NB4 (cell line): Measurements from ENCODE around the gene DOCK4.

ENCODE experiments used
- DNase-seq: peaks from one replicate; pipeline ENCODE4 v3.0.0; 2010; ENCODE audit warnings: low read depth
- H3K4me3 ChIP-seq: one replicate; pipeline ENCODE4 v1.5.1; 2011; ENCODE audit warnings: mild to moderate bottlenecking, low read depth, low read length, moderate library complexity
- CTCF ChIP-seq: IDR thresholded peaks from one replicate; pipeline ENCODE4 v1.5.1; 2012; ENCODE audit warnings: low read depth, low read length
- MYC ChIP-seq: IDR thresholded peaks from 2 replicates; pipeline ENCODE4 v1.6.1; 2011; ENCODE audit warnings: low read depth, low read length
- POLR2A ChIP-seq: IDR thresholded peaks from 2 replicates; pipeline ENCODE4 v1.6.1; 2011; ENCODE audit warnings: mild to moderate bottlenecking; ENCODE audit not compliant: insufficient read length; ENCODE audit errors: extremely low read depth
- TF ChIP-seq, protein P1 (sequence below): IDR thresholded peaks from 2 replicates; pipeline ENCODE4 v1.6.1; 2011; ENCODE audit warnings: low read depth, low read length

The DOCK4 gene

DNA sequence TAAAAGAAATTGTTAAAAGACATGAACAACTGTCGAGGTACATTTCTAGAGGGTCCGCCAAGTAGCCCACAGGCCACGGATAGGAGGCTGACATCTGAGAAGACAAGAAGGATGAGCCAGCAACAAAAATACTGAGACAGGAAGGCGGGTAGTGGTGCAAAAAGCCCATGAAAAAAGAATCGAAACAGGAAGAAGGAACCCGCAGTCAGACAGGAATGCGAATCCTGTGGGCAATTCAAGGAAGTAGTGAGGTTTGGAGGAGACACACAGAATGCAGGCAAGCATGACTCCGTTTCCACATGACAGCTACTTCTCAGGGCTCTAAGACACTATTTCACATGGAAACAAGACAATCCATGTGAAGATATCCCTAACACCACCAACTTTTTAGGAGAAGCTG lies 125.2 kb downstream of the DOCK4 start:
- peak overlapping the region; percentile 48 for H3K4me3 ChIP-seq
- peak; percentile 81 for DNase-seq
- TF ChIP-seq POLR2A (no peak), CTCF (no peak), MYC (no peak)
- TF ChIP-seq, protein P1, sequence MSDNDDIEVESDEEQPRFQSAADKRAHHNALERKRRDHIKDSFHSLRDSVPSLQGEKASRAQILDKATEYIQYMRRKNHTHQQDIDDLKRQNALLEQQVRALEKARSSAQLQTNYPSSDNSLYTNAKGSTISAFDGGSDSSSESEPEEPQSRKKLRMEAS: no peak

GRCh38 chr7:112080441-112080840 lies 125.8 kb downstream of the DOCK4 start:
- peak; percentile 85 for DNase-seq
- no peak; the same call in 1 of the 2 replicates for TF ChIP-seq MYC
- TF ChIP-seq, protein P1: peak; percentile 46; the same call in 1 of the 2 replicates
- H3K4me3 ChIP-seq: peak overlapping the region; percentile 48

DNA sequence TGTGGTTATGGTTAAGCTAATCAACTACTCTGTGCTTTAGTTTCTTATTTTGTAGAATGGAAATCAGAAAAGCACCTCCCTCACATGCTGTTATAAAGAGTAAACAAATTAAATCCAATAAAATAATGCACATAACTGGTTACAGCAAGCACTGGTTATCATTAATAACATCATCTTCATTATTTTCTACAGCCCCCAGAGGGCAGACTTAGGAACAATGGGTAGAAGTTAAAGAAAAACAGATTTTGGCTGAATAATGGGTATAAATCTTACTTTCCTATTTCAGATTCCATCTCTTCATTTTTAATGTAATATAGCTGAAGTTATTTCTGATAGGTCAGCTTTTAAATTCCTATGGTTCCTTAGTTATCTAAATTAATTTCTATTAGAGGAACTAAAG lies 126.5 kb downstream of the DOCK4 start:
- DNase-seq: no peak
- H3K4me3 ChIP-seq: no peak overlapping the region
- peak; percentile 5 for TF ChIP-seq CTCF
- no peak for TF ChIP-seq POLR2A

GRCh38 chr7:112079122-112079521 lies 127.1 kb downstream of the DOCK4 start:
- DNase-seq: no peak
- TF ChIP-seq, protein P1: no peak
- no peak for TF ChIP-seq MYC
- TF ChIP-seq POLR2A: no peak
- TF ChIP-seq CTCF: no peak
- no peak overlapping the region for H3K4me3 ChIP-seq

DNA sequence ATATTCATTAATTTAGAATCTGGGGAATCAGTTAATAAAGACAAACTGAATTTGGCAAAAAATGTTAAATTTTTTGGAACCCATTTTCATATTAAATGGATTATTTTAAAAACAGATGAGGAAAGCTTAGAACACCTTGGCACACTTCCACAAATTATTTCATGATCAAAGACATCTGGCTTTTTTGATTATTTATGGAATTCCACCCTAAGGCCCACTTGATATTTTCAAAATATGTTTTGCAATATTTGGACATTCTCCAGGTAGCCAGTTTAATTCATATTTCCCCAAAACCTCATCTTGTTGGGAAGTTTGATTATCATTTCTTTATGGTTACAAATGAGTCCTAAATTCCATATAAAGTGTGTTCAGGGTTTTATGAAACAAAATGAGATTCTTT lies 129.9 kb downstream of the DOCK4 start:
- no peak overlapping the region for H3K4me3 ChIP-seq
- DNase-seq: no peak
- TF ChIP-seq, protein P1: no peak
- TF ChIP-seq MYC: no peak
- TF ChIP-seq POLR2A: no peak
- TF ChIP-seq CTCF: no peak

DNA sequence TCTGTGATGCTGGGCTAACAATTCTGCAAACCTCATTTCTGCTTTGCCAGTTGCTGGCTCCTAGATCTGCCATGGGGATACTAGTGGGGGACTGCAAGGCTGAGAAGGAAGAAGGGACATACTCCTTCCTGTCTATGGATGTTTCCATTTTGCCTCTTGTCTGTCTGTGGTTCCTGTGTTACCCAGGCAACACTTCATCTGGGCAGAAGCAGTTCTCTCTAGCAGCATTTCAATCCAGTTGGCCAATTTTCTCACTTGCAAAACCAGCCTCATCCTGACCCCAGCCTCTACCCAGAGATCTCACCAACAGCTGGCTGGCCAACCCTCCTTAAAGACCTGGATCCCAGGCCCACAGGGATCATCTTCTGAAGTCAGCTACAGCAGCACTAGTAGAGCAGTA lies 131.7 kb downstream of the DOCK4 start:
- DNase-seq: no peak
- H3K4me3 ChIP-seq: no peak overlapping the region
- no peak for TF ChIP-seq POLR2A
- TF ChIP-seq CTCF: no peak
